Tibial artery (tissue), 4 donors: Measurements from ENCODE around the gene ANKRD45.
"Not testable (repeated sequence)": the region's sequence is repeated elsewhere in the genome, so short reads cannot be mapped to it uniquely, and the experiment has no call there.

Experiments
- DNase-seq, 2 donors: peaks; one replicate each; pipeline ENCODE4 v3.0.0-alpha.2; 2019
- H3K27ac ChIP-seq, 2 donors: fragments of 200-600 bp; sonication (generic) in 1 of 2; 1 replicate in 1 of 2; 2 replicates in 1 of 2; pipeline ENCODE4 v1.5.1; 2018 to 2019; ENCODE audit warnings: mild to moderate bottlenecking in 1 of 2
- H3K27me3 ChIP-seq, 2 donors: fragments of 200-600 bp; sonication (generic) in 1 of 2; one replicate each; pipeline versions ENCODE4 v1.5.1 to v1.6.0; 2016 to 2019
- H3K36me3 ChIP-seq, 3 donors: fragments of 200-600 bp; sonication (generic) in 2 of 3; one replicate each; pipeline ENCODE4 v1.5.1; 2016 to 2019; ENCODE audit warnings: mild to moderate bottlenecking in 2 of 3
- H3K4me1 ChIP-seq, 4 donors: fragments of 200-600 bp; sonication (generic) in 2 of 4; 1 replicate in 3 of 4; 2 replicates in 1 of 4; pipeline ENCODE4 v1.5.1; 2016 to 2019
- H3K4me3 ChIP-seq, 2 donors: fragments of 200-600 bp; sonication (generic) in 1 of 2; 1 replicate in 1 of 2; 2 replicates in 1 of 2; pipeline ENCODE4 v1.5.1; 2018 to 2019; ENCODE audit warnings: mild to moderate bottlenecking in 2 of 2
- H3K9me3 ChIP-seq, 3 donors: fragments of 200-600 bp; sonication (generic) in 1 of 3; one replicate each; pipeline ENCODE4 v1.5.1; 2016 to 2019
- intact Hi-C: fragments of 100-400 bp; cut with DNase I; formaldehyde crosslinking; loops from one replicate; pipeline ENCODE4 v1.15.0; 2023; ENCODE audit warnings: low total_unique reads
- TF ChIP-seq, protein P1 (sequence below), 2 experiments: fragments of 200-600 bp in 1 of 2; fragments of 450-650 bp in 1 of 2; IDR thresholded peaks; one replicate each; pipeline ENCODE4 v1.5.1; 2017 to 2019; ENCODE audit warnings: antibody characterized with exemption in 2 of 2, mild to moderate bottlenecking in 1 of 2, moderate library complexity in 1 of 2

The ANKRD45 gene

GRCh38 chr1:173572201-173572873 lies 97.3 kb downstream of the ANKRD45 start:
- intact Hi-C loops, result no loop called here

DNA sequence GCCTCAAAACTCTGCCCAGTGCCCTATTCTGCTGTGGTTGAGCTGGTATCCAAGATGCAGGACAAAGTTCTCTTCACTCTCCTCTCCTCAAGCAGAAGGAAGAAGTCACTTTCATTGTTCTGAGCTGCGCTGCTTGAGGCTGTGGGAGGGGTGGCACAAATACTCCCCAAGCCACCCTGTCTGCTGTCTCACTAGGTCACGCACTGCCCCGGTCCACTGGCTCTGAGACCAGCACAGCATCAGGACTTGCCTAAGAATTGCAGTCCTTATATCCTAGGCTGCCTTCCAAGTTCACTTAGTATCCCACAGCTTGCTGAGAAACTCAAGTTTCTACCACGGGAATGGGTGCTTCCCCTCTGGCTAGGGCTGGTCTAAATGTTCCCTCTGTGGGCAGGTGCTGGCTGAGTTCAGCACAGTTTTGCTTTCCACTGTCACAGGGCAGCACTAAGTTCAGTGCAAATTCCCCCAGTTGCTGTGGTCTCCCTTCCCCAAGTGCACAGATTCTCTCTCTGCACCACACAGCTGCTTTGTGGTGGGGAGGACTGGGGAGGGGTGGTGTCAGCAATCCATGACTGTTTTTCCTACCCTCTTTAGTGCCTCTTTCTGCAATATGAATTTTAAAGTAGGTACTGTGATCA lies 99.2 kb downstream of the ANKRD45 start:
- Histone ChIP-seq H3K27ac (no peak overlapping the region), H3K4me1 (no peaks in the 10 kb centered on the region), H3K27me3 (no peaks in the 10 kb centered on the region), H3K9me3 (no peaks in the 10 kb centered on the region), H3K36me3 (no peaks in the 10 kb centered on the region), H3K4me3 (no peak overlapping the region)
- DNase-seq, result no peak
- TF ChIP-seq, protein P1, sequence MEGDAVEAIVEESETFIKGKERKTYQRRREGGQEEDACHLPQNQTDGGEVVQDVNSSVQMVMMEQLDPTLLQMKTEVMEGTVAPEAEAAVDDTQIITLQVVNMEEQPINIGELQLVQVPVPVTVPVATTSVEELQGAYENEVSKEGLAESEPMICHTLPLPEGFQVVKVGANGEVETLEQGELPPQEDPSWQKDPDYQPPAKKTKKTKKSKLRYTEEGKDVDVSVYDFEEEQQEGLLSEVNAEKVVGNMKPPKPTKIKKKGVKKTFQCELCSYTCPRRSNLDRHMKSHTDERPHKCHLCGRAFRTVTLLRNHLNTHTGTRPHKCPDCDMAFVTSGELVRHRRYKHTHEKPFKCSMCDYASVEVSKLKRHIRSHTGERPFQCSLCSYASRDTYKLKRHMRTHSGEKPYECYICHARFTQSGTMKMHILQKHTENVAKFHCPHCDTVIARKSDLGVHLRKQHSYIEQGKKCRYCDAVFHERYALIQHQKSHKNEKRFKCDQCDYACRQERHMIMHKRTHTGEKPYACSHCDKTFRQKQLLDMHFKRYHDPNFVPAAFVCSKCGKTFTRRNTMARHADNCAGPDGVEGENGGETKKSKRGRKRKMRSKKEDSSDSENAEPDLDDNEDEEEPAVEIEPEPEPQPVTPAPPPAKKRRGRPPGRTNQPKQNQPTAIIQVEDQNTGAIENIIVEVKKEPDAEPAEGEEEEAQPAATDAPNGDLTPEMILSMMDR (IDR thresholded peaks at IDR 0.05), result no peak
- intact Hi-C loops, result no loop called here

More at GRCh38 chr1:173572201-173572873, 97.3 kb downstream of the ANKRD45 start:
- no peak for DNase-seq
- Histone ChIP-seq H3K4me1 (no peaks in the 10 kb centered on the region), H3K4me3 (no peak overlapping the region), H3K36me3 (no peaks in the 10 kb centered on the region), H3K27ac (no peak overlapping the region), H3K9me3 (no peaks in the 10 kb centered on the region), H3K27me3 (no peaks in the 10 kb centered on the region)
- TF ChIP-seq, protein P1 (IDR thresholded peaks at IDR 0.05), result no peak

- intact Hi-C loops, result no loop called here
- H3K27me3 ChIP-seq, result no peaks in the 10 kb centered on the region
- no peak overlapping the region for H3K27ac ChIP-seq
- no peaks in the 10 kb centered on the region for H3K9me3 ChIP-seq
- H3K4me1 ChIP-seq, result no peaks in the 10 kb centered on the region
- no peaks in the 10 kb centered on the region for H3K36me3 ChIP-seq
- TF ChIP-seq, protein P1 (IDR thresholded peaks at IDR 0.05), result no peak
- no peak overlapping the region for H3K4me3 ChIP-seq
- DNase-seq, result no peak
Observed at GRCh38 chr1:173568483-173568882, 101.2 kb downstream of the ANKRD45 start.

- H3K4me1 ChIP-seq, intact Hi-C loops, H3K9me3 ChIP-seq, H3K36me3 ChIP-seq, H3K27me3 ChIP-seq, H3K4me3 ChIP-seq, H3K27ac ChIP-seq, DNase-seq: not testable (repeated sequence)
Observed at GRCh38 chr1:173563846-173564245, 105.8 kb downstream of the ANKRD45 start.

GRCh38 chr1:173562813-173563212 lies 106.8 kb downstream of the ANKRD45 start:
- H3K4me3 ChIP-seq, result no peak overlapping the region

GRCh38 chr1:173561263-173561662 lies 108.4 kb downstream of the ANKRD45 start:
- Histone ChIP-seq H3K4me1 (no peaks in the 10 kb centered on the region), H3K9me3 (no peaks in the 10 kb centered on the region), H3K27ac (no peak overlapping the region), H3K4me3 (no peak overlapping the region), H3K36me3 (no peaks in the 10 kb centered on the region), H3K27me3 (no peaks in the 10 kb centered on the region)
- TF ChIP-seq, protein P1 (IDR thresholded peaks at IDR 0.05), result no peak
- intact Hi-C loops, result no loop called here
- DNase-seq, result no peak

More at GRCh38 chr1:173562813-173563212, 106.8 kb downstream of the ANKRD45 start:
- no peaks in the 10 kb centered on the region for H3K4me1 ChIP-seq
- H3K27ac ChIP-seq, result no peak overlapping the region
- TF ChIP-seq, protein P1 (IDR thresholded peaks at IDR 0.05), result no peak
- no peaks in the 10 kb centered on the region for H3K9me3 ChIP-seq
- intact Hi-C loops, result no loop called here
- no peaks in the 10 kb centered on the region for H3K36me3 ChIP-seq
- DNase-seq, result no peak
- no peaks in the 10 kb centered on the region for H3K27me3 ChIP-seq
